OCI-LY7 (cell line): Measurements from ENCODE around the gene PRSS38.

ENCODE experiments used
- EZH2phosphoT487 ChIP-seq: fragments of 200-600 bp; sonication (generic); IDR thresholded peaks from 2 replicates; pipeline ENCODE4 v1.6.1; 2018; ENCODE audit warnings: low read depth, borderline replicate concordance, mild to moderate bottlenecking, mixed run types, antibody characterized with exemption, low read length, moderate library complexity, mixed read lengths
- TF ChIP-seq, protein P1 (sequence below): fragments of 200-600 bp; sonication (generic); conservative IDR thresholded peaks from 2 replicates; pipeline ENCODE4 v1.5.1; 2014; ENCODE audit warnings: mild to moderate bottlenecking, antibody characterized with exemption, low read length, moderate library complexity, mixed read lengths

DNA sequence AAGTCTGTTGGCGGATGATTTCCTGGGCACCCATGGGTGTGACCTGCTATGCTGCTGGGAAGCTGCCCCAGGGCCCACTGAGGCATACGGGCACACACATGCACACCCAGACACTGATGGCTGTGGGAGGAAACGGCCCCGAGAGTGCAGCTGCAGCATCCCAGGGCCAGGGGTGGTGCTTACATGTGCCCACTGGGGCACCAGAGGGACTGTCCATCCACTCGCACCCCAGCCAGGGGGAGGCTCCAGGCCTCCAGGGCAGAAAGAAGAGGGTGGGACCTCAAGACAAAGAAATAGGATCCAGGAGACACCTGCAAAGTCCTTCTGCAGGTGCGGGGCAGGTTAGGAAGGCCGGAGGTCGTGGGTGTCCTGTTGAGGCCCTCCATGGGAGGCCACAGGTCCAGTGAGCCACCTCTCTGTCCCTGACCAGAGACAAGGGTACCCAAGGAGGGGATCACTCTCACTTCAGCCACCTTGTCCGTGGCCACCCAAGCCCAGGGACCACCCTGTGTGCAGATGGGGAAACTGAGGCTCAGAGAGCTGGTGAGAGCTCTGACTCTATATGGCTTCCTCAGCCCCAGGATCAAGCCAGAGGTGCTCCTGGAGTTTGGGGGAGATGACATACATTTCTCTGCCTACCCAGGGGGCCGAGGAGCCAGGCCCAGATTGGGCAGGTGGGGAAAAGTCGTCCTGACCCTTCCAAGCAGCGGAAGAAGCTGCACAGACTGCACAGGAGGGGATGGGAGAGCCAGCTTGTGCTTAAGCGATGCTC, 75.2 kb downstream of the PRSS38 start:
- TF ChIP-seq, protein P1, sequence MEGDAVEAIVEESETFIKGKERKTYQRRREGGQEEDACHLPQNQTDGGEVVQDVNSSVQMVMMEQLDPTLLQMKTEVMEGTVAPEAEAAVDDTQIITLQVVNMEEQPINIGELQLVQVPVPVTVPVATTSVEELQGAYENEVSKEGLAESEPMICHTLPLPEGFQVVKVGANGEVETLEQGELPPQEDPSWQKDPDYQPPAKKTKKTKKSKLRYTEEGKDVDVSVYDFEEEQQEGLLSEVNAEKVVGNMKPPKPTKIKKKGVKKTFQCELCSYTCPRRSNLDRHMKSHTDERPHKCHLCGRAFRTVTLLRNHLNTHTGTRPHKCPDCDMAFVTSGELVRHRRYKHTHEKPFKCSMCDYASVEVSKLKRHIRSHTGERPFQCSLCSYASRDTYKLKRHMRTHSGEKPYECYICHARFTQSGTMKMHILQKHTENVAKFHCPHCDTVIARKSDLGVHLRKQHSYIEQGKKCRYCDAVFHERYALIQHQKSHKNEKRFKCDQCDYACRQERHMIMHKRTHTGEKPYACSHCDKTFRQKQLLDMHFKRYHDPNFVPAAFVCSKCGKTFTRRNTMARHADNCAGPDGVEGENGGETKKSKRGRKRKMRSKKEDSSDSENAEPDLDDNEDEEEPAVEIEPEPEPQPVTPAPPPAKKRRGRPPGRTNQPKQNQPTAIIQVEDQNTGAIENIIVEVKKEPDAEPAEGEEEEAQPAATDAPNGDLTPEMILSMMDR, result no peak
- TF ChIP-seq EZH2phosphoT487, result no peak
